Panc1 (cell line): ENCODE measurements around the gene NDUFV3.

Experiments
- POLR2AphosphoS5 ChIP-seq: IDR thresholded peaks from 2 replicates; pipeline ENCODE4 v1.6.1; 2012; ENCODE audit warnings: mild to moderate bottlenecking, low read depth, low read length, moderate library complexity
- SIN3A ChIP-seq: IDR thresholded peaks from 2 replicates; pipeline ENCODE4 v1.6.1; 2012; ENCODE audit warnings: low read depth, mild to moderate bottlenecking, low read length, moderate library complexity, borderline replicate concordance; ENCODE audit not compliant: insufficient read depth
- TCF7L2 ChIP-seq: IDR thresholded peaks from 2 replicates; pipeline ENCODE4 v1.6.1; 2011; ENCODE audit warnings: mild to moderate bottlenecking, low read depth, low read length, inconsistent platforms
- TF ChIP-seq, protein P1 (sequence below): fragments of 450-650 bp; IDR thresholded peaks from 2 replicates; pipeline ENCODE4 v1.5.1; 2017; ENCODE audit warnings: mild to moderate bottlenecking

DNA sequence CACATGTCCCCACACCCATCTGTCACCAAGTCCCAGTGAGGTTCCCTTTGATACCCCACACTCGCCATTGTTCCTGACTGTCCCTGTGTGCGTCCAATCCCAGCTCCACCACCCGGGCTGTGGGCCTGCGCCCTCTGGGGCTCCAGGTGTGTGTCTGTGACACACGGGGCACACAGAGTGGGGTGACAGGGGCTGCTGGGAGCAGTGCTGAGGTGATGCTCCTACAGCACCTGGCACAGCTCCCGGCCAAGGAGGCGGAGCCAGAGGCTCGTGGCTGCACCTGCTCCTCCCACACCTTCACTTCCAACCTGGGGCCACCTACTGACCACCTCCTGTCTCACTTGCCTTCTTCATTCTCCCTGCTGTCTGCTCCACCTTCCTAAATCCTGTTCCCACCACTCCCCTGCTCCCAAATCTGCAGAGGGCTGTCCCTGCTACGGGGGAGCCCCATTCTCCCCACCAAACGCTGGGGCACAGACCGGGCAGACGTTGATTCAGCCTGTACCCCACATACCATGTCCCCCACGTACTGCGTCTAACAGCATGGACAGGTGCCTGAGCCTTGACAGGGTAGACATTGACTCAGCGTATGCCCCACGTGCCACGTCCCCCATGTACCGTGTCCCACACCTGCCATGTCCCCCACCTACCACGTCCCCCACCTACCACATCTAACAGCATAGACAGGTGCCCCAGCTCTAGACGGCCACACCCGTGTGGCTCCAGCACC is 30.2 kb upstream of the NDUFV3 start:
- TF ChIP-seq SIN3A (no peak), POLR2AphosphoS5 (no peak), TCF7L2 (no peak)
- TF ChIP-seq, protein P1, sequence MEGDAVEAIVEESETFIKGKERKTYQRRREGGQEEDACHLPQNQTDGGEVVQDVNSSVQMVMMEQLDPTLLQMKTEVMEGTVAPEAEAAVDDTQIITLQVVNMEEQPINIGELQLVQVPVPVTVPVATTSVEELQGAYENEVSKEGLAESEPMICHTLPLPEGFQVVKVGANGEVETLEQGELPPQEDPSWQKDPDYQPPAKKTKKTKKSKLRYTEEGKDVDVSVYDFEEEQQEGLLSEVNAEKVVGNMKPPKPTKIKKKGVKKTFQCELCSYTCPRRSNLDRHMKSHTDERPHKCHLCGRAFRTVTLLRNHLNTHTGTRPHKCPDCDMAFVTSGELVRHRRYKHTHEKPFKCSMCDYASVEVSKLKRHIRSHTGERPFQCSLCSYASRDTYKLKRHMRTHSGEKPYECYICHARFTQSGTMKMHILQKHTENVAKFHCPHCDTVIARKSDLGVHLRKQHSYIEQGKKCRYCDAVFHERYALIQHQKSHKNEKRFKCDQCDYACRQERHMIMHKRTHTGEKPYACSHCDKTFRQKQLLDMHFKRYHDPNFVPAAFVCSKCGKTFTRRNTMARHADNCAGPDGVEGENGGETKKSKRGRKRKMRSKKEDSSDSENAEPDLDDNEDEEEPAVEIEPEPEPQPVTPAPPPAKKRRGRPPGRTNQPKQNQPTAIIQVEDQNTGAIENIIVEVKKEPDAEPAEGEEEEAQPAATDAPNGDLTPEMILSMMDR = no peak
